SK-N-SH (cell line): Measurements from ENCODE around the gene DMD. TPM values are rescaled to one million over a fixed set of nuclear protein-coding genes. Genes with fewer than 3 reads are reported as not detected.
A peak's percentile ranks its signal among the peaks of the same experiment; 100 is the strongest.
"Not testable (repeated sequence)": the region's sequence is repeated elsewhere in the genome, so short reads cannot be mapped to it uniquely, and the experiment has no call there.

Source experiments
- CTCF ChIA-PET: fragments of 300-600, 350-600 bp; formaldehyde crosslinking; extraction: SDS; loops from one replicate; lab custom pipeline; 2021; lab: Yijun Ruan, JAX
- POLR2A ChIA-PET: fragments of 350-600 bp; sonication (Branson Sonifier 250); formaldehyde crosslinking; extraction: SDS; loops from one replicate; lab custom pipeline; 2020; ENCODE audit warnings: antibody characterized with exemption, inconsistent platforms; lab: Yijun Ruan, JAX
- DNase-seq: peaks from one replicate; pipeline ENCODE4 v3.0.0; 2012
- H2AFZ ChIP-seq: fragments of 200-600 bp; sonication (generic); 2 replicates; pipeline ENCODE4 v1.8.1; 2016; ENCODE audit warnings: antibody characterized with exemption, mild to moderate bottlenecking, low read depth
- H3F3A ChIP-seq: fragments of 200-600 bp; sonication (generic); replicated peaks from 2 replicates; pipeline ENCODE3; 2016; ENCODE audit warnings: antibody characterized with exemption, mild to moderate bottlenecking; ENCODE audit not compliant: insufficient read depth
- H3K27ac ChIP-seq, 2 experiments: fragments of 200-500 bp in 1 of 2; fragments of 200-600 bp in 1 of 2; sonication (Bioruptor generic) in 1 of 2; sonication (generic), shearing (Covaris generic) in 1 of 2; 2 replicates each; pipeline versions ENCODE4 v1.5.1 to v1.6.1; 2014 to 2016; ENCODE audit warnings: low read depth in 2 of 2, inconsistent platforms in 1 of 2, low read length in 1 of 2, mild to moderate bottlenecking in 1 of 2, mixed read lengths in 1 of 2
- H3K27me3 ChIP-seq: fragments of 200-600 bp; sonication (generic), shearing (Covaris generic); 2 replicates; pipeline ENCODE4 v1.6.1; 2016; ENCODE audit warnings: mixed run types; ENCODE audit not compliant: insufficient read depth
- H3K36me3 ChIP-seq, 2 experiments: fragments of 200-500 bp in 1 of 2; fragments of 200-600 bp in 1 of 2; sonication (Bioruptor generic) in 1 of 2; sonication (generic) in 1 of 2; replicated peaks in 1 of 2; 2 replicates each; pipeline versions ENCODE3 to v1.5.1; 2014 to 2016; ENCODE audit warnings: low read length in 1 of 2, mild to moderate bottlenecking in 1 of 2; ENCODE audit not compliant: insufficient read depth in 2 of 2, control insufficient read depth in 1 of 2
- H3K4me1 ChIP-seq, 2 experiments: fragments of 200-500 bp in 1 of 2; fragments of 200-600 bp in 1 of 2; sonication (Bioruptor generic) in 1 of 2; sonication (generic), shearing (Covaris generic) in 1 of 2; 2 replicates each; pipeline versions ENCODE4 v1.5.1 to v1.6.1; 2014 to 2016; ENCODE audit warnings: low read depth in 1 of 2, low read length in 1 of 2, mixed run types in 1 of 2; ENCODE audit not compliant: insufficient read depth in 2 of 2, control insufficient read depth in 1 of 2
- H3K4me2 ChIP-seq: fragments of 200-600 bp; sonication (generic), shearing (Covaris generic); 2 replicates; pipeline ENCODE4 v1.6.1; 2017; ENCODE audit warnings: mixed run types
- H3K4me3 ChIP-seq, 2 experiments: fragments of 200-500 bp in 1 of 2; fragments of 200-600 bp in 1 of 2; sonication (Bioruptor generic) in 1 of 2; sonication (generic), shearing (Covaris generic) in 1 of 2; 2 replicates each; pipeline versions ENCODE4 v1.5.1 to v1.8.1; 2014 to 2016; ENCODE audit warnings: low read depth in 2 of 2, inconsistent platforms in 1 of 2, low read length in 1 of 2, mild to moderate bottlenecking in 1 of 2, mixed read lengths in 1 of 2, moderate library complexity in 1 of 2
- H3K79me2 ChIP-seq: fragments of 200-600 bp; sonication (generic); 2 replicates; pipeline ENCODE4 v1.8.1; 2017; ENCODE audit warnings: mild to moderate bottlenecking; ENCODE audit not compliant: insufficient read depth
- H3K9ac ChIP-seq: fragments of 200-600 bp; sonication (generic); 2 replicates; pipeline ENCODE4 v1.6.1; 2017; ENCODE audit warnings: mixed run types
- H3K9me2 ChIP-seq: fragments of 200-600 bp; sonication (generic); 2 replicates; pipeline ENCODE4 v1.6.1; 2017; ENCODE audit warnings: mixed run types
- H3K9me3 ChIP-seq: fragments of 200-600 bp; sonication (generic); 2 replicates; pipeline ENCODE4 v1.6.1; 2017; ENCODE audit warnings: mixed run types, mild to moderate bottlenecking, moderate library complexity
- H4K20me1 ChIP-seq: fragments of 200-600 bp; sonication (generic); 2 replicates; pipeline ENCODE4 v1.6.1; 2017; ENCODE audit warnings: mild to moderate bottlenecking, mixed run types; ENCODE audit not compliant: insufficient read depth
- RAD21 ChIP-seq: IDR thresholded peaks from 2 replicates; pipeline ENCODE4 v1.6.1; 2012; ENCODE audit warnings: mild to moderate bottlenecking, low read length
- SIN3A ChIP-seq: IDR thresholded peaks from 2 replicates; pipeline ENCODE4 v1.6.1; 2012; ENCODE audit warnings: low read depth, mild to moderate bottlenecking, low read length, moderate library complexity, borderline replicate concordance
- SMC3 ChIP-seq: IDR thresholded peaks from 2 replicates; pipeline ENCODE4 v1.6.1; 2012; ENCODE audit warnings: low read depth, low read length, improper control_type of control experiment
- YY1 ChIP-seq: IDR thresholded peaks from 2 replicates; pipeline ENCODE4 v1.4.0; 2012; ENCODE audit warnings: low read depth, mild to moderate bottlenecking
- WGBS: methylation state at CpG from one replicate; pipeline ENCODE4 v1.1.6; 2017; ENCODE audit warnings: low lambda C conversion rate; 5-methylcytosine and 5-hydroxymethylcytosine counted together
- polyA plus RNA-seq, 3 experiments: library from polyadenylated mRNA; depleted of rRNA; stranded (reverse); fragments of >200 nt; gene quantifications; 2 replicates each; pipeline ENCODE4 v1.2.3, GENCODE V29; 2012
- TF ChIP-seq, protein P1 (sequence below): IDR thresholded peaks from 2 replicates; pipeline ENCODE4 v1.4.0; 2012; ENCODE audit warnings: low read depth
- TF ChIP-seq, protein P2 (sequence below): IDR thresholded peaks from 2 replicates; pipeline ENCODE4; 2012
- TF ChIP-seq, protein P3 (sequence below): fragments of 200-600 bp; sonication (generic); IDR thresholded peaks from 2 replicates; pipeline ENCODE4 v1.6.1; 2017; ENCODE audit warnings: antibody characterized with exemption, mild to moderate bottlenecking, moderate library complexity

Gene DMD
- polyA plus RNA-seq, 1 of the 3 experiments (the other 2 are of a cell fraction) = 3.9 TPM

DNA sequence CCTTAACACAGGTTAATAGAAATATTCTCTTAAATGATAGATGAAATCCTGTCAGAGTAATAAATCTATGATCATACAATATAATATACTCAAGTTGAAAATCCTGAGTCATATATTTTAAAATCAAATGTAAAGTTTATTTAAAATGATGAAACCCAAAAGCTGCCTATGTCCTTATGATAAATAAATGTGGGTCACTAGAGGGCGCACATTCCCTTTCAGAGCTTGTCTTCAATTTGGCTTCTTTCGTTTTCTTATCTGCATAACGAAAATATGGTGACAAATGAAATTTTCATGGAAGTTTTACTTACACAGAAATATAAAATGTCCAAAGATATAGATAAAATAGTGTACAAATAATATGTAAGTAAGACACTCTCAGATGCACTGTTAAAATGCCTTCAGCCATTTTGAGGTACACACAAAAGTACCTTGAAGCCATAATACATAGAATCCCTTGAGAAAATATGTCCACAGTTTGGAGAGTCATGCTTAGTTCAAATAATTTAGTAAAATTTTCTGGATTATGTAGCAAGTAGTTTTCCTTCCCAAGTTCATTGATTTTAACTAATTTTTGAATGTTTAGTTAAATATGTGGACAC, 680.4 kb downstream of the DMD start:
- WGBS = 0% methylated on average over 3 of the region's 3 CpGs
- H3K9ac ChIP-seq = no peak overlapping the region
- CTCF ChIA-PET = interaction anchor here (0.6 to 4.1 kb wide), 23 partner anchors 9 to 1770 kb away, joined by 3 to 18 read pairs (median 3); no protein-coding TSS in a partner anchor
- no peaks in the 10 kb centered on the region for H3K27me3 ChIP-seq
- no peak overlapping the region; a peak in 1 of 4 replicates for H3K27ac ChIP-seq
- H3K4me3 ChIP-seq = peak overlapping the region; percentile 34 to 35; a peak in 3 of 4 replicates
- no peaks in the 10 kb centered on the region for H4K20me1 ChIP-seq
- POLR2A ChIA-PET = no interaction called here
- peak overlapping the region; percentile 54; the same call in 1 of the 2 replicates for H3K4me2 ChIP-seq
- no peaks in the 10 kb centered on the region; a peak in 1 of 4 replicates for H3K4me1 ChIP-seq
- no peaks in the 10 kb centered on the region for H3K79me2 ChIP-seq
- no peaks in the 10 kb centered on the region for H3K9me2 ChIP-seq
- DNase-seq = no peak
- H2AFZ ChIP-seq = 0 out of 2 replicates have a peak overlapping the region, but pooled peaks have one; percentile 23
- TF ChIP-seq, protein P1, sequence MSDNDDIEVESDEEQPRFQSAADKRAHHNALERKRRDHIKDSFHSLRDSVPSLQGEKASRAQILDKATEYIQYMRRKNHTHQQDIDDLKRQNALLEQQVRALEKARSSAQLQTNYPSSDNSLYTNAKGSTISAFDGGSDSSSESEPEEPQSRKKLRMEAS = no peak
- TF ChIP-seq RAD21 = peak; percentile 77
- TF ChIP-seq YY1 = peak; percentile 31; the same call in 1 of the 2 replicates
- no peak for TF ChIP-seq SIN3A
- peak; percentile 47 for TF ChIP-seq SMC3
- TF ChIP-seq, protein P2, sequence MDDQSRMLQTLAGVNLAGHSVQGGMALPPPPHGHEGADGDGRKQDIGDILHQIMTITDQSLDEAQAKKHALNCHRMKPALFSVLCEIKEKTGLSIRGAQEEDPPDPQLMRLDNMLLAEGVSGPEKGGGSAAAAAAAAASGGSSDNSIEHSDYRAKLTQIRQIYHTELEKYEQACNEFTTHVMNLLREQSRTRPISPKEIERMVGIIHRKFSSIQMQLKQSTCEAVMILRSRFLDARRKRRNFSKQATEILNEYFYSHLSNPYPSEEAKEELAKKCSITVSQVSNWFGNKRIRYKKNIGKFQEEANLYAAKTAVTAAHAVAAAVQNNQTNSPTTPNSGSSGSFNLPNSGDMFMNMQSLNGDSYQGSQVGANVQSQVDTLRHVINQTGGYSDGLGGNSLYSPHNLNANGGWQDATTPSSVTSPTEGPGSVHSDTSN = no peak
- TF ChIP-seq, protein P3, sequence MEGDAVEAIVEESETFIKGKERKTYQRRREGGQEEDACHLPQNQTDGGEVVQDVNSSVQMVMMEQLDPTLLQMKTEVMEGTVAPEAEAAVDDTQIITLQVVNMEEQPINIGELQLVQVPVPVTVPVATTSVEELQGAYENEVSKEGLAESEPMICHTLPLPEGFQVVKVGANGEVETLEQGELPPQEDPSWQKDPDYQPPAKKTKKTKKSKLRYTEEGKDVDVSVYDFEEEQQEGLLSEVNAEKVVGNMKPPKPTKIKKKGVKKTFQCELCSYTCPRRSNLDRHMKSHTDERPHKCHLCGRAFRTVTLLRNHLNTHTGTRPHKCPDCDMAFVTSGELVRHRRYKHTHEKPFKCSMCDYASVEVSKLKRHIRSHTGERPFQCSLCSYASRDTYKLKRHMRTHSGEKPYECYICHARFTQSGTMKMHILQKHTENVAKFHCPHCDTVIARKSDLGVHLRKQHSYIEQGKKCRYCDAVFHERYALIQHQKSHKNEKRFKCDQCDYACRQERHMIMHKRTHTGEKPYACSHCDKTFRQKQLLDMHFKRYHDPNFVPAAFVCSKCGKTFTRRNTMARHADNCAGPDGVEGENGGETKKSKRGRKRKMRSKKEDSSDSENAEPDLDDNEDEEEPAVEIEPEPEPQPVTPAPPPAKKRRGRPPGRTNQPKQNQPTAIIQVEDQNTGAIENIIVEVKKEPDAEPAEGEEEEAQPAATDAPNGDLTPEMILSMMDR = peak; percentile 92
- TF ChIP-seq, all 33 proteins: peak for 4
- Histone ChIP-seq H3K36me3 (no peaks in the 10 kb centered on the region), H3F3A (no peaks in the 10 kb centered on the region), H3K9me3 (no peaks in the 10 kb centered on the region)

DNA sequence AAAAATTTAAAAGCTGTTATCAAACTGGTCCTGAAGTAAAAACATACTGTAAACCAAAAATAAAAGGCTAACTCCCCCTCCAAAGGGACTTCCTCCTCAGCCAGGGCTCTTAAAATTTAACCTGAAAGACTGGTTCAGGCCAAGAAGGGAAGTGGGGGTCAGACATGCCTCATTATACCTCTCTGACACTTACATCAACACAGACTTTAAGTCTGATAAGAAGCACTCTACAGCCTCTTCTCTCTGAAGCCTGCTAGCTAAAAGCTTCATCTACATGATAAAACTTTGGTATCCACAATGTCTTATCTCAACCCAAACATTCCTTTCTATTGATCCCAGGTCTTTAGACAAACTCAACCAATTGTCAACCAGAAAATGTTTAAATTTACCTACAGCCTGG, 682.9 kb downstream of the DMD start:
- H3K9ac ChIP-seq, H3K27ac ChIP-seq, H3K27me3 ChIP-seq, H3K36me3 ChIP-seq, H3K79me2 ChIP-seq, H4K20me1 ChIP-seq, H2AFZ ChIP-seq, H3K9me3 ChIP-seq, H3K4me3 ChIP-seq, H3K4me2 ChIP-seq, H3K9me2 ChIP-seq, DNase-seq, H3F3A ChIP-seq, POLR2A ChIA-PET, H3K4me1 ChIP-seq: not testable (repeated sequence)
- CTCF ChIA-PET = interaction anchor here (1.8 kb wide), 1 partner anchor 120 kb away, joined by 6 read pairs; no protein-coding TSS in a partner anchor
